ENCODE data around the gene OR1J2.
"Not testable (repeated sequence)": the region's sequence is repeated elsewhere in the genome, so short reads cannot be mapped to it uniquely, and the experiment has no call there.

OR1J2 gene

GRCh38 chr9:122510502-122510901, at the start of gene OR1J2:
Gene OR1J2 (plus strand): TSS chr9:122510802. CDS start chr9:122510802, 0 bp downstream.
- no peak for DNase-seq (ENCODE audit: low read depth in 2 of 2)

- no peak for DNase-seq (ENCODE audit: low read depth in 2 of 2)
Observed at GRCh38 chr9:122463828-122464632, 46.6 kb upstream of the OR1J2 start.

DNA sequence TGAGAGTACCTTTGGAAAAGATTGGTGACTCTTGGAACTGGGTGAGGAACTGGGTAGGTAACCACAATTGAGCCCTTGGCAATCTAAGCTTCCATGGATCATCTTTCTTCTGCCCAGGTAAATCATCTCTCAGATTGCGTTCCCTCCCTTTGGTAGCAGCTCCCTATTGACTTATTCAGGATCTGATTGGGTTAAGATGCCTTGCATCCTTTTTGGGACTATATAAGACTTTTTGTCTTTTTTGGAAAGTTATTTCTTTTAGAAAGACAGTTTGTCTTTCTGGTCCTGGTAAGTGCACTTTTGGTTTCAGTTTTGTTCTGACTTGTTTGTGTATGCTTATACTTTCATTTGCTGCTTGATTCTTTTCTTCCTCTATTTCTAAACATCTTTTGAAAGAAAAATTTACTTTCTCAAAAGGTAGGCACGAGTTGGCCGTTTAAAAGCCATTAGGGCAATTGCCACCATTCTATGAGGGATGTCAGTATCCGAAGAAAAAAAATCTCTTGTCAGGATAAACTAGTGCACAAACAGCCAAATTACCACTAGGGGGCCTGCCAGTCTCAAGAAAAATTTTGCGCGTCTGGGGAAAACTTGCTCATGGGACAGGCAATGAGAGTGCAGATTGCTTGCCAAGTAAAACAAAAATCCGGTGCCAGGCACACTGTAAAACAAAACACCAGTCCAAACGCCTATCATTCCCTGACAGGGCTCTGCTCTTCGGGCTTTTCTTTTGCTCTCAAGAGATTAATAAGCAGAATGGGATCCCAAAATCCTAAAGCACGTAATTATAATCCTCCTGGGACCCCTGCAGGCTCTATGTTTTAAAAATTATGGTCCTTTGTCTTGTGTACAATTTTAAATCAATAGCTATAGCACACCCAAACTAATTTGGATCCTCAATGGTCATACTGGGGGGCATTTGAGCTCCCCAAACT, 45.7 kb upstream of the OR1J2 start:
- DNase-seq (ENCODE audit: low read depth in 2 of 2), result peak; percentile 27 to 32

GRCh38 chr9:122466456-122466855, 44.1 kb upstream of the OR1J2 start:
- DNase-seq (ENCODE audit: low read depth in 2 of 2), result no peak

GRCh38 chr9:122468735-122469134, 41.9 kb upstream of the OR1J2 start:
- no peak for DNase-seq (ENCODE audit: low read depth in 2 of 2)

GRCh38 chr9:122474561-122474960, 36.0 kb upstream of the OR1J2 start:
- DNase-seq (ENCODE audit: low read depth in 2 of 2), result no peak

- DNase-seq (ENCODE audit: low read depth in 2 of 2), result no peak
Observed at GRCh38 chr9:122475717-122476116, 34.9 kb upstream of the OR1J2 start.

GRCh38 chr9:122477346-122477745, 33.3 kb upstream of the OR1J2 start:
- no peak for DNase-seq (ENCODE audit: low read depth in 2 of 2)

DNA sequence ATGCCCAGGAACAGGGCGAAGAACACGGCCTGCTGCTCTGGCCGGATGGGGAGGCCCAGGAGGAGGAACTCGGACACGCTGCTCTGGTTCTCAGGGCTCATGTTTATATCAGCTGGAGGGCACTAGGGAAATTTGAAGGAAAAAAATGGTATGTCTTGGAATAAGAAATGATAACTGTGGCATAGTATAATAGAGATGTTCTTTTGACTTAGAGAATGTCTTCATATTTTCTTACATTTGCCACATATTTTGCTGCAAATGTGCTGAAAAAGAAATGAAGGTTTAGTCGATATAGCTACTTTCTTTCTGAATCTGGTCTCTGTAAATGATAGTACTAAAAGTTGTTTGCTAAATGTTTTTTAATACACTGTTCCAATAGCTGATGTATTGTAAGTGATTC, 32.8 kb upstream of the OR1J2 start, which contains the start of gene OR1J1:
Gene OR1J1 (minus strand): TSS at position 101 of the 400 bp plus-strand sequence. CDS start 0 bp downstream, at position 101.
- DNase-seq (ENCODE audit: low read depth in 2 of 2), result no peak

DNA sequence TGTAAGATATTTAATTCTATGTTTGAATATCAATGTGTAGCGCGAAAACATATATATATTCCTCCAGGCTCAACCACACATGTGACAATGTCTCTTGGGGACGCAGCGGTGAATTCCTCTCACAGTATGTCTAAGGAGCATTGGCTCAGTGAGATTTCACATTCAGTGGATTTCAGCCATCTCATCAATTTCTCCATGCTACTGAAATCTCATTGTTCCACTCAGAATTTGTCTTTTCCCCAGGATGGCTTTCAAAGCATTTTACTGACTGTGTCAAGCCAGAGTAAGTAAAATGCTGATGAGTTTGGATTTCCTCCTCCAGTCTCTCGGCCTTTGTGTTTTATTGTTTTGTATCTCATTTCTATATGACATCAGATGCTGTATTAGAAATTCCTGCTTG, 31.5 kb upstream of the OR1J2 start:
- DNase-seq (ENCODE audit: low read depth in 2 of 2), result no peak

DNA sequence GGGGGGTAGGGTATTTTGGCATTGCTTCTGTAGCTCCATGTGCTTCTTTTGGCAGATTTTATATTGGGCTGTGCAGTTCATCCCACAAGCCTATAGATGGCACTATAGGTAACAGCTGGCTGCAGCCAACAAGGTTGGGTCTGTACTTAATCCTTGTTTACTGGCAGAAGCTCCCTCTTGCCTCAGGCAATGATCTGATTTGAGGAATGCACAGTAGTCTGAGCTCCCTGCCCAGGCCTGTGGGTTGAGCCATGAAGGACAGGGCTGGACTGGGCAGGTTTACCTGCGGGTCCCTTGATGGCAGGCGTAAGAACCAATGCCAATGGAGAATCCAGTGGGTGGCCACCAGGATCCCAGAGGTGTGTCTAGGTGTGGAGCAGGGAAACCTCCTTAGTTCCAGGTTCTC, 11.7 kb upstream of the OR1J2 start:
- no peak for DNase-seq (ENCODE audit: low read depth in 2 of 2)

- DNase-seq (ENCODE audit: low read depth in 2 of 2), result no peak
Observed at GRCh38 chr9:122506964-122507363, 3.6 kb upstream of the OR1J2 start.

DNA sequence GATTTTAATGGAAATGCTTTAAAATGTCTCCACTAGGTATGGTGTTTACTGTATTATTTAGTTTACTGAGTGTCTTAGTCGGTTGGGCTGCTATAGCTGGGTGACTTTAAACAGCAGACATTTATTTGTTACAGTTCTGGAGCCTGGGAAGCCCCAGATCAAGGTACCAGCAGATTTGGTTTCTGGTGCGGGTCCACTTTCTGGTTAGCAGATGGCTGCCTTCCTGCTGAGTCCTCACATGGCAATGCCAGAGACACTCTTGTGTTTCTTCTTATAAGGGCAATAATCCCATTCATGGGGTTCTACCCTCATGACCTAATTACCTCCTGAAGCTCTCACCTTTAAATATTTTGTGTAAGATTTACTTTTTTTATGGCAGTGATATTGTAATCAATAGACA, 7.6 kb downstream of the OR1J2 start:
- DNase-seq (ENCODE audit: low read depth in 2 of 2), result no peak

GRCh38 chr9:122518841-122519240, 8.2 kb downstream of the OR1J2 start, which contains the start of gene OR1J4:
Gene OR1J4 (plus strand): TSS chr9:122519141. CDS start chr9:122519141, 0 bp downstream.
- DNase-seq (ENCODE audit: low read depth in 2 of 2), result no peak

DNA sequence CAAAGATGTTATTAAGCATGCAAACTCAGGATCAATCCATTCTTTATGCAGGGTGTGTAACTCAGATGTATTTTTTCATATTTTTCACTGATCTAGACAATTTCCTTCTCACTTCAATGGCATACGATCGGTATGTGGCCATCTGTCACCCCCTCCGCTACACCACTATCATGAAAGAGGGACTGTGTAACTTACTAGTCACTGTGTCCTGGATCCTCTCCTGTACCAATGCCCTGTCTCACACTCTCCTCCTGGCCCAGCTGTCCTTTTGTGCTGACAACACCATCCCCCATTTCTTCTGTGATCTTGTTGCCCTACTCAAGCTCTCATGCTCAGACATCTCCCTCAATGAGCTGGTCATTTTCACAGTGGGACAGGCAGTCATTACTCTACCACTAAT, 8.8 kb downstream of the OR1J2 start:
- no peak for DNase-seq (ENCODE audit: low read depth in 2 of 2)

DNA sequence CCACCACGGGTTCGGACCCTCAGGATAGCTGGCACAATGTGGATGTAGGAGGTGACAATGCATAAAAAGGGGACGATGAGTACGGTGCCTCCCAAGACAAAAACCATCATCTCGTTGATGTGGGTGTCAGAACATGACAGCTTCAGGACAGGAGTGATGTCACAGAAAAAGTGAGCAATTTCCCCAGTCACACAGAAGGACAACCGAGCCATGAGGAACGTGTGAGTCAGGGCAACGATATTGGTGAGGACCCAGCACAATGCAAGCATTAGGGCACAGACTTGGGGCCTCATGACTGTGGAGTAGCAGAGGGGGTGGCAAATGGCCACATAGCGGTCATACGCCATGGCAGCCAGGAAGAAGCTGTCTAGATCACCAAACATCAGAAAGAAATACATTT, 16.0 kb downstream of the OR1J2 start:
- peak; percentile 4 to 15 for DNase-seq (ENCODE audit: low read depth in 2 of 2)

GRCh38 chr9:122527193-122527592, 16.6 kb downstream of the OR1J2 start, which contains the start of gene OR1N1:
Gene OR1N1 (minus strand): TSS chr9:122527293. CDS start chr9:122527293, 0 bp downstream.
- no peak for DNase-seq (ENCODE audit: low read depth in 2 of 2)

- DNase-seq (ENCODE audit: low read depth in 2 of 2), result not testable (repeated sequence)
Observed at GRCh38 chr9:122531157-122531556, 20.6 kb downstream of the OR1J2 start.

GRCh38 chr9:122536134-122536533, 25.5 kb downstream of the OR1J2 start:
- DNase-seq (ENCODE audit: low read depth in 2 of 2), result no peak

DNA sequence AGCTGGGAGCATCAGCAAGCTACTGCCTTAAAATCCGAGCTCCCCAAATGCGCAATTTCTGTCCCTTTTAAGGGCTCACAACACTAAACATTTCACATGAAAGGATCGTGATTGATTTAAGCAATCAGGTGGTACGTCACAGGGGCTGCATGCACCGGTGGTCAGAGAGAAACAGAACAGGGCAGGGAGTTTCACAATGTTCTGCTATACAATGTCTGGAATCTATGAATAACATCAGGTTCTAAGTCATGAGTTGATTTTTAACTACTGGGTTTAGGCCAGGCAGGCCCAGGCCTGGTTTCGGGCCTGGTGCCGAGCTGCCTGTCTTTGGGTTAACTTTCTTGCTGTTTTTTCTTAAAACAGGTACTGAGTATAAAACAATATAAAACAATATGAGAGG, 26.5 kb downstream of the OR1J2 start:
- DNase-seq (ENCODE audit: low read depth in 2 of 2), result not testable (repeated sequence)

DNA sequence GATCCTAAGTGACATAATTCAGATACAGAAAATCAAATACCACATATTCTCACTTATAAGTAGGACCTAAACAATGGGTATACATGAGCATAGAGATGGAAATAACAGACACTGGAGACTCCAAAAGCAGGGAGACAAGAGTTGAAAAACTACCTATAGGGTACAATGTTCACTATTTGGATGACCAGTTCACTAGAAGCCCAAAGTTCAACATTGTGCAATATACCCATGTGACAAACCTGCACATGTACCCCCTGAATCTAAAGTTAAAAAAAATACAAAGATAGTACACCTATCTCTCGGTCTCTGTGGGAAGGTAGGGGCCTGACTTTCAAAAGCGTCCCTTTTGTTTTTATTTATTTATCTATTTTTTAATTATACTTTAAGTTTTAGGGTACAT, 28.2 kb downstream of the OR1J2 start:
- no peak for DNase-seq (ENCODE audit: low read depth in 2 of 2)

GRCh38 chr9:122546196-122546595, 35.6 kb downstream of the OR1J2 start:
- no peak for DNase-seq (ENCODE audit: low read depth in 2 of 2)
